ENCODE data around the gene FOCAD. TPM values are rescaled to one million over a fixed set of nuclear protein-coding genes. Genes with fewer than 3 reads are reported as not detected.

Gene FOCAD
- total RNA-seq, 6 experiments from 2014 or later = 31.8 to 46.7 (median 39.2) TPM

DNA sequence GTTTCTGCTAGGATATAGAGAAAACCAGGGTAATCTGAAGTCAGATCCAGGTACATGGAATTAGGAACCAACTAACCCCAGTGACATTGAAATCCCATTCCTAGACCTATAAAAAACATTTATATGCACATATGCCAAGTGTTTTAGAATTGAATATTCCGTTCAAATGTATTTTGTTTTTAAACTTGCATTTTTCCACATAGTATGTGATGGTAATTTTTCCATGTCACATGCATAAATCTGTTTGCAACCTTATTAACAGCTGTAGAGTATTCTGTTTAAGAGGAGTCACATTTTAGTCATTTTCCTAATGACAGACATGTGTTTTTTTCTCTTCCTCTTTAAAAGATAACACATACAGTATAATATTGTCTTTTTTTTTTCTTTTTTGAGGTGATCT, 50.2 kb downstream of the FOCAD start:
- peaks cover 21% of the 10 kb centered on the region for H3K36me3 Mint-ChIP-seq (ENCODE audit: low read depth)
- H3K4me1 Mint-ChIP-seq (ENCODE audit: low read depth) = peaks cover 20% of the 10 kb centered on the region
- no peaks in the 10 kb centered on the region for H3K27me3 Mint-ChIP-seq (ENCODE audit: insufficient read depth)
- no peaks in the 10 kb centered on the region for H3K9me3 Mint-ChIP-seq
- no peak overlapping the region for H3K27ac Mint-ChIP-seq
- no peak overlapping the region for H3K4me3 Mint-ChIP-seq
- no peak for DNase-seq
- TF ChIP-seq, protein P1, sequence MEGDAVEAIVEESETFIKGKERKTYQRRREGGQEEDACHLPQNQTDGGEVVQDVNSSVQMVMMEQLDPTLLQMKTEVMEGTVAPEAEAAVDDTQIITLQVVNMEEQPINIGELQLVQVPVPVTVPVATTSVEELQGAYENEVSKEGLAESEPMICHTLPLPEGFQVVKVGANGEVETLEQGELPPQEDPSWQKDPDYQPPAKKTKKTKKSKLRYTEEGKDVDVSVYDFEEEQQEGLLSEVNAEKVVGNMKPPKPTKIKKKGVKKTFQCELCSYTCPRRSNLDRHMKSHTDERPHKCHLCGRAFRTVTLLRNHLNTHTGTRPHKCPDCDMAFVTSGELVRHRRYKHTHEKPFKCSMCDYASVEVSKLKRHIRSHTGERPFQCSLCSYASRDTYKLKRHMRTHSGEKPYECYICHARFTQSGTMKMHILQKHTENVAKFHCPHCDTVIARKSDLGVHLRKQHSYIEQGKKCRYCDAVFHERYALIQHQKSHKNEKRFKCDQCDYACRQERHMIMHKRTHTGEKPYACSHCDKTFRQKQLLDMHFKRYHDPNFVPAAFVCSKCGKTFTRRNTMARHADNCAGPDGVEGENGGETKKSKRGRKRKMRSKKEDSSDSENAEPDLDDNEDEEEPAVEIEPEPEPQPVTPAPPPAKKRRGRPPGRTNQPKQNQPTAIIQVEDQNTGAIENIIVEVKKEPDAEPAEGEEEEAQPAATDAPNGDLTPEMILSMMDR (IDR thresholded peaks at IDR 0.05) = no peak

DNA sequence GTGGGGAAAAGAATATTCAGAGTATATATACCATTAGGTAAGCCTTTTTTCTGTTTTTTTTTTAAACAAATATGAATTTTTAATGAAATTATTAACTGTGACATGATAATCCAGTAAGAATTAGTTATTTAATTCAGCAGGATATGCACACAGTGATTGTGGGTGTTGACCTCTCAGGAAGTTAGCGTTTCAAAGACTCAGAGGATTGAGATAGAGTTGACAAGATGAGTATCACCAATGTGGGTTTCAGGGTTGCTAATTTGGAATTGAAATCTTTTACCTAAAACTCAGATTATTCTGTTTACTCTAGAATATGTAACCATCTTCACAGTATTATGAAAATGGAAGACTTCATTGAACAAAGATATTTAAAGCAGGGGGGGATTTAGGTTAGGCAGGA, 56.2 kb downstream of the FOCAD start:
- no peak for DNase-seq
- Mint-ChIP-seq H3K27me3 (ENCODE audit: insufficient read depth) (no peaks in the 10 kb centered on the region), H3K4me3 (no peak overlapping the region), H3K4me1 (ENCODE audit: low read depth) (no peaks in the 10 kb centered on the region), H3K9me3 (no peaks in the 10 kb centered on the region), H3K27ac (no peak overlapping the region), H3K36me3 (ENCODE audit: low read depth) (peaks cover 21% of the 10 kb centered on the region)
- TF ChIP-seq, protein P1 (IDR thresholded peaks at IDR 0.05) = no peak

DNA sequence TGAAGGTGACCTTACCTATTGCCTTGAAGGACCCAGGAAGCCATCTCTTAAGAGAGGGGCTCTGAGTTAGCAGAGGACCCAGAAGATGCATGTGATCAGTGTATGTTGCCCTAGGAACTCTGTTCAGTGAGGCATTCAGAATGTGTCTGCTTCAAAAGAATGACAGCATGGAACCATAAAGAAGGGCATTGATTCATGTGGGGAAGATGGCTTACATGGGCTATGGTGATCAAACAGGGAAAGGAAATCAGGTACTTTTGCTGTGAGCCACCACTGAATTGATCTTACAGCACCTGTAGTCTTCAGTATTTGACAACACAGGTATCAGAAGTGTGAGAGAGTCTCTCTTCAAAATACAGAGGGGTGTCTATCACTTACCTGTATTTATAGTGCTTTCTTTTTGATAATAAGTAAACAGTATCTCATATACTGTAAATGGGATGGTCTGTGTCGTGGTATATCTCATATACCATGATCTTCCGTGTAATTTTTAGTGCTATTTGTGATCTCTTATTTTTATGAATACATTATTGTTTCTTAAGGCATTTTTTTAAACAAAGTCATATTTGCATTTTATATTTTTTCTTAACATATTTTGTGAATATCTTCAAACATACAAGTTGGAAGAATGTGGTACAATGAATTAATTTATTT, 57.0 kb downstream of the FOCAD start:
- H3K27ac Mint-ChIP-seq = no peak overlapping the region
- H3K4me3 Mint-ChIP-seq = no peak overlapping the region
- H3K36me3 Mint-ChIP-seq (ENCODE audit: low read depth) = peaks cover 23% of the 10 kb centered on the region
- no peaks in the 10 kb centered on the region for H3K9me3 Mint-ChIP-seq
- TF ChIP-seq, protein P1 (IDR thresholded peaks at IDR 0.05) = no peak
- DNase-seq = no peak
- H3K27me3 Mint-ChIP-seq (ENCODE audit: insufficient read depth) = no peaks in the 10 kb centered on the region
- H3K4me1 Mint-ChIP-seq (ENCODE audit: low read depth) = no peaks in the 10 kb centered on the region

DNA sequence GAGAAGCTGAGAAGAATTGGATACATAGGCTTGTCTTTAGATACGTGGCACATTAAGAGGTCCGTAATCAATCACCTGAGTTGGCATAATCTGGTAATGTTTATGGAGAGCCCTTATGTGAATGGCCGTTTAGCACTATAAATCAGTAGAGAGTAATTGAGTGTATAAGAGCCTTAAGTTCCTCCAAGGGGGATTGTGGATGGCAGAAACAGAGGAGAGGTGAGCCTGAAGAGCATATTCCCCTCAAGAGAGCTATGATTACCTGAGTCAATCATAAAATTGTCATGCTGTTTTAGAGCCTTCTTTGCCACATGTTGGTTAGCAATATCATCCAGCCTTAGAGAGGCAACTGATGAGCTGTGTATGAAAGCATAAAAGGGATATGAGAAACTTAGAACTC, 58.8 kb downstream of the FOCAD start:
- peaks cover 21% of the 10 kb centered on the region for H3K36me3 Mint-ChIP-seq (ENCODE audit: low read depth)
- peaks cover 1% of the 10 kb centered on the region; the same call in 1 of the 2 replicates for H3K27me3 Mint-ChIP-seq (ENCODE audit: insufficient read depth)
- H3K4me1 Mint-ChIP-seq (ENCODE audit: low read depth) = peaks cover 5% of the 10 kb centered on the region

DNA sequence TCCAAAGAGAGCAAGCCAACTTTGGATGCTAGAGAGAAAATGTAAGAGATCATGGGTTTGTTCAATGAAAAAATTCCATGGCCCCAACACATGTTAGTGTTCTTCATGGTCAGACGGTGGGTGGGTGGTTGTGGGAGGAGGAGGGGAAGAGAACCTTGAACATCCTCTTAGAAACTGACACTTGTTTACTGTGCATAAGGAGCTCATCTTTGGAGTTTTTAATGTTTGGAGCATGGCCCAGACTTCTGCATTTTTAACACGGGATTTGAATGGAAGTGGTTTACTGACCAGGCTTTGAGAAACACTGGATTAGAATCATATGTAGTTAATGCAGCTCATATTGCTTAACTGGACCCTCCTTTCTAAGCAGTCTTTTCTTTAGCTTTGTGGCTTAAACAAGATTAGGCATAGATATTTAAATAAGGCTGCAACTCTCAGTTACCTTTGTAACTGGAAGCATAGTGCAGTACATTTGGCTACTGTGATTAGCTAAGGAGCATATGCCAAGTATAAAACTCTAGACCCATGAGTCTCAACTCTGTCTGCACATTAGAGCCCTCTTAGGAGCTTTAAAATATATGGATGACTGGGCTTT, 60.1 kb downstream of the FOCAD start:
- H3K27ac Mint-ChIP-seq = no peak overlapping the region
- DNase-seq = no peak
- peaks cover 1% of the 10 kb centered on the region; the same call in 1 of the 2 replicates for H3K27me3 Mint-ChIP-seq (ENCODE audit: insufficient read depth)
- H3K36me3 Mint-ChIP-seq (ENCODE audit: low read depth) = peaks cover 17% of the 10 kb centered on the region
- H3K4me1 Mint-ChIP-seq (ENCODE audit: low read depth) = peaks cover 5% of the 10 kb centered on the region
- TF ChIP-seq, protein P1 (IDR thresholded peaks at IDR 0.05) = no peak
- H3K4me3 Mint-ChIP-seq = no peak overlapping the region
- H3K9me3 Mint-ChIP-seq = no peaks in the 10 kb centered on the region

More for the DNA sequence above, 58.8 kb downstream of the FOCAD start:
- no peak for DNase-seq
- no peak overlapping the region for H3K4me3 Mint-ChIP-seq
- H3K9me3 Mint-ChIP-seq = no peaks in the 10 kb centered on the region
- H3K27ac Mint-ChIP-seq = no peak overlapping the region
- TF ChIP-seq, protein P1 (IDR thresholded peaks at IDR 0.05) = no peak

Measured in HFFc6 (cell line).